B cell (primary cell): ENCODE results near the gene PRR4. TPM values are rescaled to one million over a fixed set of nuclear protein-coding genes. Genes with fewer than 3 reads are reported as not detected.

ENCODE experiments used
- ATAC-seq: fragments of 200-7000 bp; cut with Tn5 transposase; one replicate; pipeline ENCODE4 v1.10.0; 2021; ENCODE audit warnings: low read depth, mild to moderate bottlenecking, moderate number of reproducible peaks, moderate library complexity
- CTCF ChIA-PET: fragments of 350-600 bp; sonication (Branson Sonifier 250); formaldehyde crosslinking; loops from one replicate; lab custom pipeline; 2021; ENCODE audit warnings: antibody characterized with exemption, inconsistent platforms; lab: Charles Lee
- POLR2A ChIA-PET: fragments of 350-600 bp; sonication (Branson Sonifier 250); formaldehyde crosslinking; loops from one replicate; lab custom pipeline; 2021; ENCODE audit warnings: antibody characterized with exemption; lab: Charles Lee
- DNase-seq: peaks from one replicate; pipeline ENCODE4 v3.0.0; 2013
- H2AFZ ChIP-seq: 2 replicates; pipeline ENCODE4 v1.6.1; 2012; ENCODE audit warnings: mild to moderate bottlenecking, low read depth, low read length; ENCODE audit not compliant: insufficient read depth, poor library complexity, severe bottlenecking
- H3K27ac ChIP-seq, 2 donors: 1 replicate in 1 of 2; 2 replicates in 1 of 2; pipeline ENCODE4 v1.5.1; 2012 to 2013; ENCODE audit warnings: low read length in 2 of 2, mild to moderate bottlenecking in 2 of 2, moderate library complexity in 1 of 2
- H3K27me3 ChIP-seq, 4 experiments: fragments of 200-600 bp in 1 of 4; sonication (generic) in 1 of 4; replicated peaks in 1 of 4; 1 replicate in 2 of 4; 2 replicates in 2 of 4; pipeline versions ENCODE4 v1.6.1 to v1.7.0; 2013 to 2016; ENCODE audit warnings: low read length in 3 of 4, mild to moderate bottlenecking in 2 of 4, mixed read lengths in 1 of 4, moderate library complexity in 1 of 4; ENCODE audit not compliant: insufficient read depth in 4 of 4, control insufficient read depth in 3 of 4; ENCODE audit errors: control extremely low read depth in 1 of 4
- H3K36me3 ChIP-seq, 2 experiments: replicated peaks in 1 of 2; 1 replicate in 1 of 2; 2 replicates in 1 of 2; pipeline versions ENCODE4 v1.6.1 to v1.7.1; 2013; ENCODE audit warnings: low read length in 1 of 2; ENCODE audit not compliant: insufficient read depth in 2 of 2, control insufficient read depth in 1 of 2; ENCODE audit errors: control extremely low read depth in 1 of 2, extremely low read depth in 1 of 2
- H3K4me1 ChIP-seq, 2 donors: fragments of 200-600 bp in 1 of 2; sonication (generic) in 1 of 2; 1 replicate in 1 of 2; 2 replicates in 1 of 2; pipeline versions ENCODE4 v1.5.1 to v1.6.1; 2013 to 2017; ENCODE audit warnings: low read length in 2 of 2; ENCODE audit not compliant: control insufficient read depth in 2 of 2, insufficient read depth in 2 of 2
- H3K4me2 ChIP-seq: replicated peaks from 2 replicates; pipeline ENCODE3; 2012; ENCODE audit warnings: mild to moderate bottlenecking, low read depth, low read length; ENCODE audit not compliant: poor library complexity, severe bottlenecking
- H3K4me3 ChIP-seq, 5 experiments: fragments of 200-600 bp in 1 of 5; sonication (generic) in 1 of 5; 1 replicate in 3 of 5; 2 replicates in 2 of 5; pipeline versions ENCODE4 v1.5.1 to v1.7.0; 2011 to 2016; ENCODE audit warnings: low read length in 4 of 5, mild to moderate bottlenecking in 4 of 5, low read depth in 2 of 5, control low read depth in 1 of 5, moderate library complexity in 1 of 5; ENCODE audit not compliant: insufficient read depth in 1 of 5; ENCODE audit errors: control extremely low read depth in 1 of 5, extremely low read depth in 1 of 5
- H3K79me2 ChIP-seq: fragments of 200-600 bp; sonication (generic); one replicate; pipeline ENCODE4 v1.6.0; 2016; ENCODE audit warnings: low read length; ENCODE audit not compliant: control insufficient read depth, insufficient read depth
- H3K9ac ChIP-seq: fragments of 200-600 bp; sonication (generic); 2 replicates; pipeline ENCODE4 v1.6.1; 2017; ENCODE audit warnings: mild to moderate bottlenecking, low read length, moderate library complexity
- H3K9me3 ChIP-seq, 3 donors: one replicate each; pipeline versions ENCODE4 v1.6.1 to v1.7.1; 2013; ENCODE audit warnings: low read length in 2 of 3; ENCODE audit not compliant: control insufficient read depth in 2 of 3, insufficient read depth in 1 of 3; ENCODE audit errors: control extremely low read depth in 1 of 3
- H4K20me1 ChIP-seq: 2 replicates; pipeline ENCODE4 v1.6.0; 2012; ENCODE audit warnings: mild to moderate bottlenecking, low read length; ENCODE audit not compliant: insufficient read depth, control insufficient read depth, poor library complexity, severe bottlenecking
- H3K27ac Mint-ChIP-seq: one replicate; pipeline ENCODE4 v1.8.0; 2021; ENCODE audit warnings: mixed read lengths
- H3K27me3 Mint-ChIP-seq: one replicate; pipeline ENCODE4 v1.8.0; 2021; ENCODE audit warnings: mixed read lengths
- H3K4me1 Mint-ChIP-seq: one replicate; pipeline ENCODE4 v1.8.0; 2021; ENCODE audit warnings: mixed read lengths
- H3K4me3 Mint-ChIP-seq: one replicate; pipeline ENCODE4 v1.8.0; 2021; ENCODE audit warnings: mixed read lengths
- H3K9me3 Mint-ChIP-seq: one replicate; pipeline ENCODE4 v1.8.0; 2022; ENCODE audit warnings: mixed read lengths; ENCODE audit not compliant: insufficient read depth
- CTCF ChIP-seq: fragments of 200-600 bp; IDR thresholded peaks from one replicate; pipeline ENCODE4 v1.8.0; 2022; ENCODE audit warnings: antibody characterized with exemption, mild to moderate bottlenecking
- EZH2 ChIP-seq: IDR thresholded peaks from 2 replicates; pipeline ENCODE4 v1.6.1; 2012; ENCODE audit warnings: borderline replicate concordance, low read depth, mild to moderate bottlenecking, moderate library complexity, low read length; ENCODE audit not compliant: insufficient read depth, poor library complexity, severe bottlenecking
- WGBS: methylation state at CpG from one replicate; pipeline ENCODE4 v1.1.5; 2013; ENCODE audit warnings: missing lambda C conversion rate; ENCODE audit not compliant: insufficient coverage; 5-methylcytosine and 5-hydroxymethylcytosine counted together
- intact Hi-C: fragments of 100-400 bp; cut with micrococcal nuclease; formaldehyde crosslinking; loops from one replicate; pipeline ENCODE4 v1.10.0; 2022
- polyA plus RNA-seq: library from polyadenylated mRNA; depleted of rRNA; stranded (reverse); fragments of >200 nt; gene quantifications from 2 replicates; pipeline ENCODE4 v1.2.3, GENCODE V29; 2012
- total RNA-seq, 2 donors: library from RNA; stranded (reverse); fragments of 120-200 nt in 1 of 2; gene quantifications; 1 replicate in 1 of 2; 2 replicates in 1 of 2; pipeline versions ENCODE4 v1.2.3 to v1.2.4, GENCODE V29; 2013 to 2022

The PRR4 gene
- total and polyA plus RNA-seq, 2 donors (not counting 1 experiment from before 2014, with no cell fraction given): 1.8 to 1.9 TPM

- Histone ChIP-seq H3K27ac (no peak within 1 kb of the TSS), H3K9ac (no peak within 1 kb of the TSS), H3K27me3 (no peaks in the 10 kb centered on the region), H3K79me2 (no peaks in the 10 kb centered on the region), H3K9me3 (peaks cover 0 to 3% (median 0%) of the 10 kb centered on the region in 3 donors), H3K36me3 (no peaks in the 10 kb centered on the region), H3K4me2 (no peak within 1 kb of the TSS), H4K20me1 (no peaks in the 10 kb centered on the region), H3K4me1 (no peaks in the 10 kb centered on the region), H3K4me3 (no peak within 1 kb of the TSS), H2AFZ (no peak within 1 kb of the TSS)
- ChIA-PET CTCF (no interaction called here), POLR2A (no interaction called here)
- DNase-seq (no peak), ATAC-seq (no peak)
- no peaks in the 10 kb centered on the region for H3K27me3 Mint-ChIP-seq
- intact Hi-C loops: no loop called here
- no peak within 1 kb of the TSS for H3K27ac Mint-ChIP-seq
- no peaks in the 10 kb centered on the region for H3K4me1 Mint-ChIP-seq
- no peak within 1 kb of the TSS for H3K4me3 Mint-ChIP-seq
- no peaks in the 10 kb centered on the region for H3K9me3 Mint-ChIP-seq
- no CpG with 5 or more reads among the region's 3 CpGs for WGBS
- TF ChIP-seq CTCF: no peak
- TF ChIP-seq EZH2: no peak
Measured at GRCh38 chr12:10826258-10826657, 23.0 kb downstream of the PRR4 start, which contains the start of gene TAS2R10. TAS2R10 (minus strand) TSS chr12:10826358; CDS start chr12:10826269, 89 bp downstream.

DNA sequence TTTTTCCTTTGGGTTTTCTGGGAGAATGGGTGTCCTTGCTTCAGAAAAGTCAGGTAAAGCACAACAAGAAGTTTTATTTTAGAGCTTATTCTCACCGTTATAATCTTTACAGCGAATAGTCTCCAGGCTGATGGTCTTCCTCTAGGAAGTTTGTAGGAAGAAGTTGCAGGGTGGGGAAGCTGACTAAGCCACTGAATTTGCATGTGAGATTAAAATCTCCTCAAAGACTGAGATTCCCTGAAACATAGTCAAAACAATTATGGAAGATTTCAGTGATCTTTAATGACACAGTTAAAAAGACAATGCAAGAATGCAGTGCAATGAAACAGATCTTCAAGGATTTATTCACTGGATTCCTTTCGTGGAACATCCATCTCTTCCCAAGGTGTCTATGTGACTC lies 24.3 kb downstream of the PRR4 start:
- TF ChIP-seq CTCF (no peak), EZH2 (no peak)
- Histone ChIP-seq H3K4me2 (no peak overlapping the region), H3K79me2 (no peaks in the 10 kb centered on the region), H3K9me3 (no peaks in the 10 kb centered on the region), H3K4me1 (no peaks in the 10 kb centered on the region), H3K36me3 (no peaks in the 10 kb centered on the region), H4K20me1 (no peaks in the 10 kb centered on the region), H3K27me3 (no peaks in the 10 kb centered on the region), H2AFZ (no peak overlapping the region), H3K9ac (no peak overlapping the region), H3K4me3 (no peak overlapping the region), H3K27ac (no peak overlapping the region)
- Mint-ChIP-seq H3K4me1 (no peaks in the 10 kb centered on the region), H3K27me3 (no peaks in the 10 kb centered on the region), H3K4me3 (no peak overlapping the region), H3K9me3 (no peaks in the 10 kb centered on the region), H3K27ac (no peak overlapping the region)
- intact Hi-C loops: no loop called here
- DNase-seq (no peak), ATAC-seq (no peak)
- ChIA-PET CTCF (no interaction called here), POLR2A (no interaction called here)
- 80% methylated on average over 1 of the region's 3 CpGs for WGBS
